DOHH2 (cell line): Measurements from ENCODE around the gene VAPB.

Experiments used
- EZH2phosphoT487 ChIP-seq: fragments of 200-600 bp; sonication (generic); IDR thresholded peaks from 2 replicates; pipeline ENCODE4 v1.6.1; 2017; ENCODE audit warnings: borderline replicate concordance, mild to moderate bottlenecking, antibody characterized with exemption, low read length, moderate library complexity, mixed read lengths
- TF ChIP-seq, protein P1 (sequence below): fragments of 200-600 bp; sonication (generic); IDR thresholded peaks from one replicate; pipeline ENCODE4 v1.5.1; 2014; ENCODE audit warnings: antibody characterized with exemption, mild to moderate bottlenecking, low read depth, low read length; ENCODE audit not compliant: poor library complexity, severe bottlenecking

DNA sequence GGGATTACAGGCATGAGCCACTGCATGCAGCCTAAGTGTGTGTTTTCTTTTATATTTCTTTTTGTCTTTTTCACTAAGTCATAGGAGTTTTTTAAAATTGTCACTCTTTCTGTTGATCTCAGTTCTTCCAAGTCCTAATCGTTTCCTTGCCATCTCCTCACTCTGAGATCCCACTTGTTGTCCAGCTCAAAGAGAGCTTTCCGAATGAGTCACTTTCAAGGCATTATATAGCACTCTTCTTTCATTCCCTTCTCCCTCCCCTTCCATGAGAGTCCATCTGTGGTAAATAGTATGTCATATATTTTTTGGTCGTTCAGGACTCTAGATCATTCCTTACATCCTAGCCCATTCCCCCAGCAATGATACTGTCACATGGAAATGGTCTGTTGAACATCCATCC lies 4.3 kb downstream of the VAPB start:
- TF ChIP-seq, protein P1, sequence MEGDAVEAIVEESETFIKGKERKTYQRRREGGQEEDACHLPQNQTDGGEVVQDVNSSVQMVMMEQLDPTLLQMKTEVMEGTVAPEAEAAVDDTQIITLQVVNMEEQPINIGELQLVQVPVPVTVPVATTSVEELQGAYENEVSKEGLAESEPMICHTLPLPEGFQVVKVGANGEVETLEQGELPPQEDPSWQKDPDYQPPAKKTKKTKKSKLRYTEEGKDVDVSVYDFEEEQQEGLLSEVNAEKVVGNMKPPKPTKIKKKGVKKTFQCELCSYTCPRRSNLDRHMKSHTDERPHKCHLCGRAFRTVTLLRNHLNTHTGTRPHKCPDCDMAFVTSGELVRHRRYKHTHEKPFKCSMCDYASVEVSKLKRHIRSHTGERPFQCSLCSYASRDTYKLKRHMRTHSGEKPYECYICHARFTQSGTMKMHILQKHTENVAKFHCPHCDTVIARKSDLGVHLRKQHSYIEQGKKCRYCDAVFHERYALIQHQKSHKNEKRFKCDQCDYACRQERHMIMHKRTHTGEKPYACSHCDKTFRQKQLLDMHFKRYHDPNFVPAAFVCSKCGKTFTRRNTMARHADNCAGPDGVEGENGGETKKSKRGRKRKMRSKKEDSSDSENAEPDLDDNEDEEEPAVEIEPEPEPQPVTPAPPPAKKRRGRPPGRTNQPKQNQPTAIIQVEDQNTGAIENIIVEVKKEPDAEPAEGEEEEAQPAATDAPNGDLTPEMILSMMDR: no peak
- no peak for TF ChIP-seq EZH2phosphoT487
